HT-29 (cell line): ENCODE measurements around the gene RFC5. TPM values are rescaled to one million over a fixed set of nuclear protein-coding genes. Genes with fewer than 3 reads are reported as not detected.
"Not testable (repeated sequence)": the region's sequence is repeated elsewhere in the genome, so short reads cannot be mapped to it uniquely, and the experiment has no call there.

Experiments used
- DNase-seq: peaks from one replicate; pipeline ENCODE4 v3.0.0-alpha.2; 2015; ENCODE audit warnings: low spot score
- total RNA-seq: library from RNA; depleted of rRNA; stranded (reverse); fragments of >200 nt; shearing (Covaris generic); gene quantifications from 2 replicates; pipeline ENCODE4 v1.2.3, GENCODE V29; 2014; rRNA removed

RFC5 gene, protein sequence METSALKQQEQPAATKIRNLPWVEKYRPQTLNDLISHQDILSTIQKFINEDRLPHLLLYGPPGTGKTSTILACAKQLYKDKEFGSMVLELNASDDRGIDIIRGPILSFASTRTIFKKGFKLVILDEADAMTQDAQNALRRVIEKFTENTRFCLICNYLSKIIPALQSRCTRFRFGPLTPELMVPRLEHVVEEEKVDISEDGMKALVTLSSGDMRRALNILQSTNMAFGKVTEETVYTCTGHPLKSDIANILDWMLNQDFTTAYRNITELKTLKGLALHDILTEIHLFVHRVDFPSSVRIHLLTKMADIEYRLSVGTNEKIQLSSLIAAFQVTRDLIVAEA
- 42.9 and 48.1 TPM in 2 replicates for total RNA-seq

DNA sequence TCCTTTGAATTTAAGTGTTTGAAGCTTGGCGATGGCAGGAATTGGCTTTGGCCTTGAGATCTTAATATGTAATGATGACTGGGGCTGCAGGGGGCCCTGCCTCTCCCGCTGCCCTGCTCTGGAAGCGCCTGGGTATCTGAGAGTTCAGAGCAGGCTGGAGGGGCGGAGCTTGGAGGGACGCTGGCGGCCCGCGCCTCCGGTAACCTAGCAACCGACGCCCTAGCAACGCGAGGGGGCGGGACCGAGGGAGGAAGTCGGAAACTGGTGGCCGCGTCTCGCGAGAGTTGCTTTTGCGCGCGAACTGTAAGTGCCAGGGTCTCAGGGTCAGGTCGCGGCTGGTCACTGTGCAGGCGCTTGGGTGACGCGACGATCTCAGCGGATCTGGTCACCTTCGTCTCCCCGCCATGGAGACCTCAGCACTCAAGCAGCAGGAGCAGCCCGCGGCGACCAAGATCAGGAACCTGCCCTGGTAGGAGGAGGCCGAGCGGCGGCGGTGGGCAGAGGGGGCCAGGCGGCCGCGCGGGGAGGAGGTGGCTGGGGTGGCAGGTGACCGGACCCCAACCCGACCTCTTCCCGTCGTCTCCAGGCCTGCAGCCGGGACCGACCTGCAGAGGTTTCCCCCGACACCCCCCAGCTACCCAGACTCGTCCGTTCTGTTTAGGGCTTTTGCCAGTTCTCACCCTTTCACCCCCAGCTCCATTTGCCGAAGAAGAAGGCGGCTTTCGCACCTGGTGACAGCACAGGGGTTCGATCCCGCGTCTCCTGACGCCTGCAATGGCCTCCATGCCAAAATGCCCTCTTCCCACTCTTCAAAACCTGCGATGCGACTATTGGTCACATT, at the start of gene RFC5:
Gene RFC5 (plus strand): TSS at position 280 of the 841 bp plus-strand sequence. CDS start 125 bp downstream, at position 405.
- peak; percentile 98 for DNase-seq

DNA sequence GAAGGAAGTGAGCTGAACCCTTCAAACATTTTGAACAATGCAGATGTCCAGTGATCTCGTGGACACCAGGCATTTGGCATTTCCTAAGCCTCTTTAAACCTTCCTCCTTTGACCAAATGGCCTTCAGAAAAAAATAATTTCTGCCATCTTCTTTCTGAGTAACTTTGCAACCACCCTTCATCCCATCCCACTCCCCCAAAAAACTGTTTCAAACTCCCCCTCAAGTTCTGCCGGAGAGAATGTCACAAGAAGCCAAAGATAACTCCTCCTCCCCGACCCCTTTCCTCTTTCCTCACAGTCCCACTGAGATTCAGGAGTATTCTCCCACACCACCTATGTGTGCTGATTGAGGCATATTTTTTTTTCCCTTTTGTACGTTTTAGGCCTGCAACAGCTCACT, 49.5 kb upstream of the RFC5 start:
- DNase-seq: no peak

DNA sequence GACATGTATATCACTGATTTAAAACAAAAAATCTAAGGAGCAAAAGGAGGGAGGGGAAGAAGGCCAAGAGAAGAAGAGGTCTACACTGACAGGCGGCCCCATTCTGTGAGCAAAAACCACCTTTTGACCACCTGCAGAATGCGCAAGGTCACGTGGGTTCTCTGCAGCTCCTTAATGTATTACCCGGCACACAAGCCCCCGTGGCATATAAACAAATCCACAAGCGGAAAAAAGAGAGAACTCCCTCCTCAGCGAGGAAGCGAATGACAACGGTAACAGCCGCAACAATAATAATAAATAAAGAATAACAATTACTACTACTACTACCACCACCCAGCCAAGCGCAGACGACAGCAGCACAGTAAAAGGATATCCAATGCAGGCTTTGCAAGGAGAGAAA, 49.0 kb upstream of the RFC5 start:
- DNase-seq: no peak

DNA sequence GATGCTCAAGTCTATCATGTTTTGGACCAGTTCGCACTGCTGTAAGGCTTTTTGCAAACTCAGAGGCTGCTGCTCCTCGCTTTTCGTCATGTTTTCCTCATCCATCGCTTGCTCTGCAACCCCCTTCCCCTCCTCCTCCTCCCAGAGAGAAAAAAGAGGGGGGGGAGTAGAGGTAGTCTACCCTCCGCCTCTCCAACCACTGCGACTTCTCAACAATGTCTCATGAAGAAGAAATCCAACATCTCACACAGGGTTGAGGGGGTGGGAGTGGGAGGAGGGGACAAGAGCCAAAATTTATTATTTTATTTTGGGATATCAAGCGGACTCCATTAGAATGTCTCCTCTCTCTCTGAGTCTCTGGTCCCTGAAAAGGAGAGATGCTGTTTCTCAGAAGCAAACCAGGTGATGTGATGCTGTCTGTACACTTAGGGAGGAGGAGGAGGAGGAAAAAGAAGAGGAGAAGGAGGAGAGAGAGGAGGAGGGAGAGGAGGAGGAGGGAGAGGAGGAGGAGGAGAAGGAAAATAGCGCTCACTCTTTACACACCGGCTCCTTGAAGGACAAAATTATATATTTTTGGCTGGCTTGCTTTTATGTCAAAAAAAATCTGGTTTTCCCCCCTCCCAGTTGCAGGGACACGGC, 48.2 kb upstream of the RFC5 start:
- no peak for DNase-seq

DNA sequence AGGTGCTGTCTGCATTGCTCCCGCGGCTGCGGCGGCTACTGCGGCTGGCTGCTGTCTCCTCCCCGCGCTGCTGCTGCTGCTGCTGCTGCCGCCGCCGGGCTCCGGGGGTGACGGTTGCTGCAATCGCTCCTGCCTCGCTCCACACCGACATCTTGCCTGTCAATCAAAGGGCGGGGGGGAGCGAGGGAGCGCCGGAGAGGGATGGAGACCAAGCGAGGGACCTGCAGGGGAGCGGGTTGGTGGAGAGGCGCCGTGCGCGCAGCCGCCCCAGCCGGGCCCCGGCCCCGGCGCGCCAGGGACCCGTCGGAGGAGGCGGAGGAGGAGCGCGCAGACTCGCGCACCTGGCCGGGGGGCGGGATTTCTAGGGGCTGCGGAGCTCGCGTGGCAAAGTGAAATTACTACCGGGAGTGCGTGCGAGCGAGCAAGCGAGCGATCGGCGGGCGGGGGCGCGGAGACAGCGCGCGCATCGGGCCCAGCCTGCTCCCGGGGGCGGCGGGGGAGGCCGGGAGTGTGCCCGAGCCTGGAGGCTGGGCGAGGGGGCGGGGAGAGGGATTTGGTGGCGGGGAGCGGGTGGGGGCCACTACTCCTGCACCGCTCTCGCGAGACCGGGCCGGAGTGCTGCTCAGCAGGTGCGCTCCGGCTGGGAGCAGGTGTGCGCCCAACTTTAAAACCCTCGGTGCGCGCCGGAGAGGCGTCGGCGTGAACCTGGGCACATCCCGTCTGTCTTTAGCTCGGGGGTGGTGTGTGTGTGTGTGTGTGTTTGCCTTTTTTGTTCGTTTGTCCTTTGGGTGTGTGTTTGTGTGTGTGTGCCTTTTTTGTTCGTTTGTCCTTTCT, 47.5 kb upstream of the RFC5 start, which contains the start of gene KSR2:
Gene KSR2 (minus strand): TSS at position 165 of the 834 bp plus-strand sequence. CDS start 735 bp downstream, outside the sequence.
- DNase-seq: peak; percentile 84

DNA sequence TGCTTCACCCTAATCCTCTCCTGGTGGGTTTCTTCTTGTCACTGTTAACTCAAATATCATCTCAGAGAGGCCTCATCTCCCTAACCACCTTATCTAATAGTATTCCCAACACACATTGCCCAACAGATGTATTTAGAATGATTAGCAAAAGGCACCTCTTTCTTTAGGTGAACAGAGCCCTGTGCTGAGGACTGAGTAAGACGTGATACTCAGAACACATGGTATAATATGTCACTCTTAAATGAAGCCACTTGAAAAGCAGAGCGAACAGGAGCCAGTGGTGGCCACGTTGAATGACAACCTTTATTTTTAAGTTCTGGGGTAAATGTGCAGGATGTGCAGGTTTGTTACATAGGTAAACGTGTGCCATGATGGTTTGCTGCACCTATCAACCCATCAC, 46.2 kb upstream of the RFC5 start:
- peak; percentile 10 for DNase-seq

DNA sequence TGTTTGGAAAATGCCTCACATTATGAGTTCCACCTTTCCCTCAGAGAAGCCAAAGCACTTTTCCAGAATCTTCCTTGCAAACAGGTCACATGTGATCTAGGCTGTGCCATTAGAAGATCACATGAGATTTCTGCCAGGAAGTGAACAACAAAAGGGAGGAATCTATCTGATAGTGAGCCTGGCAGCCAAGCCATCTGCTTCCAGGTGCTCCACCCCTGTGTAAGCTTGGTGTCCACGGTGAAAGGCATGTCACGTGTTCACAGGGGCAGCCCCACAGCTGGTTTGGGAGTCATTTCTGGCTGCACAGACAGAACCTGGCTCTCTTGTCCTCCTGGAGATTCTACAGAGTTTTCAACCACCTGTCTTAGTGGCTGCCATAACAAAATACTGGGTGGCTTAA, 44.2 kb upstream of the RFC5 start:
- peak; percentile 52 for DNase-seq

DNA sequence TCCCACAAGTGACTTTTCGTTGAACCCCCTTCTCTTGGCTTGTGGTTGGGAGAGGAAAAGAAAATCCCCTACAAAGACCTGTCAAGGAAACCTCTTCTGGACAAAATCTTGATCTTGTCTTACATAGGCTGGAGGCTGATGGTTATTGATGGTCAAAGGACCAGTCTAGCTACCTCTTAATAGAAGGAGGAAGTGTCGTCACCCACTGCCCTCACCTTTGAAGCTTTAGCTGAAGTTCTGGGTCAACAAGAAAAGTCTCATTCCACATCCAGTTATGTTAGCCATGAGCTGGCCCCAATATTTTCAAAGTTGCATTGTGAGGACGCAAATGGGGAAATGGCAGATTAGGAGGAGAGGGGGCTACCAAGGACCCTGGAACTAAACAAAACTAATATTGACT, 41.5 kb upstream of the RFC5 start:
- DNase-seq: no peak

DNA sequence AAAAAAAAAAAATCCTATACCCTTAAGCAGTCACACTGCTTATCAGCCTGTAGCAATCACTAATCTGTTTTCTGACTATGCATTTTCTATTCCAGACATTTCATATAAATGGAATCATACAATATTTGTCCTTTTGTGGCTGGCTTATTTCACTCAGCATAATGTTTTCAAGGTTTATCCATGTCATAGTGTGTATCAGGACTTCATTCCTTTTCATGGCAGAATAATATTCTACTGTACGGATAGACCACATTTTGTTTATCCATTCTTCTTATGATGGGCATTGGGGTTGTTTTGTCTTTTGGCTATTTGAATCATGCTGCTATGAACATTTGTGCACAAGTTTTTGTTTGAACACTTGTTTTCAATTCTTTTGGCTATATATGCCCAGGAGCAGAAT, 39.1 kb upstream of the RFC5 start:
- no peak for DNase-seq

DNA sequence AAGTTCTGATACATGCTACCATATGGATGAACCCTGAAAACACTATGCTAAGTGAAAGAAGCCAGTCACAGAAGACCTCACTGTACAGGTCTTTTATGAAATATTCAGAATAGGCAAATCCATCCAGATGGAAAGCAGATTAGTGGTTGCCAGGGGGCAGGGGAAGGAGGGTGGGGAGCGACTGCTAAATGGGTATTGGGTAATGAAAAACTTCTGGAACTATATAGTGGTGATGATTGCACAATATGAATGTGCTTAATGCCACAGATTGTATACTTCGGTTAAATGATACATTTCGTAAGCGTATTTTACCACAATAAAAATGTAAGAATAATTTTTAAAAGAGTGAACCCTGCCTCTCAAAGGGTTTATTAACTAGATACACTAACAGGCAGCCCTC, 35.9 kb upstream of the RFC5 start:
- DNase-seq: no peak

DNA sequence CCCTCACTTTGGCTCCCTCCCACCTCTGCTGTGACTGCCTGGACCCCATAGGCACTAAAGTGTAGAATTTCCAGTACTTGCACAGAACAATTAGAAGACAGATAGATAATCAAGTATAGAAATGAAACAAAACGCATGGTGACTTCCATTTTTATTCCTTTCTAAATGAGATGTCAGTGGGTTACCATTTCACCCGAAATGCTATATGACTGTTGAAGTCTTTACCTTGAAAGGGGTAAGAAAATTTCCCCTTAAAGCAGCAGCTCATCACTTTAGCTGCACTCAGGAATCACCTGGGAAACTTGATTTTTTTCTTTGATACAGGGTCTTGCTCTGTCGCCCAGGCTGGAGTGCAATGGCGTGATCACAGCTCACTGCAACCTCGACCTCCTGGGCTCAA, 35.2 kb upstream of the RFC5 start:
- DNase-seq: no peak

DNA sequence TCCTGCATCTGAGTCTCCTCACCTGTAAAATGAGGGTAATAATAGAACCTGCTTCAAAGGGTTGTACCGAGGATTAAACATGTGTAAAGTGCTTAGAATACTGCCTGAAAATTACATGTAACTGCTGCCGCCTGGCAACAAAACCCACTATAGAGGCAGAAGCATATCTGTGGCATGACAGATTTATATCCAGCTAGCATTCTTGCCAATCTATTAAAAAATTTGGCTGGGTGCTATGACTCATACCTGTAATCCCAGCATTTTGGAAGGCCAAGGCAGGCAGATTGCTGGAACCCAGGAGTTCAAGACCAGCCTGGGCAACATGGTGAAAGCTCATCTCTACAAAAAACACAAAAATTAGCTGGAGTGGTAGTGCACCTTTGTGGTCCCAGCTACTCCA, 31.3 kb upstream of the RFC5 start:
- DNase-seq: no peak

DNA sequence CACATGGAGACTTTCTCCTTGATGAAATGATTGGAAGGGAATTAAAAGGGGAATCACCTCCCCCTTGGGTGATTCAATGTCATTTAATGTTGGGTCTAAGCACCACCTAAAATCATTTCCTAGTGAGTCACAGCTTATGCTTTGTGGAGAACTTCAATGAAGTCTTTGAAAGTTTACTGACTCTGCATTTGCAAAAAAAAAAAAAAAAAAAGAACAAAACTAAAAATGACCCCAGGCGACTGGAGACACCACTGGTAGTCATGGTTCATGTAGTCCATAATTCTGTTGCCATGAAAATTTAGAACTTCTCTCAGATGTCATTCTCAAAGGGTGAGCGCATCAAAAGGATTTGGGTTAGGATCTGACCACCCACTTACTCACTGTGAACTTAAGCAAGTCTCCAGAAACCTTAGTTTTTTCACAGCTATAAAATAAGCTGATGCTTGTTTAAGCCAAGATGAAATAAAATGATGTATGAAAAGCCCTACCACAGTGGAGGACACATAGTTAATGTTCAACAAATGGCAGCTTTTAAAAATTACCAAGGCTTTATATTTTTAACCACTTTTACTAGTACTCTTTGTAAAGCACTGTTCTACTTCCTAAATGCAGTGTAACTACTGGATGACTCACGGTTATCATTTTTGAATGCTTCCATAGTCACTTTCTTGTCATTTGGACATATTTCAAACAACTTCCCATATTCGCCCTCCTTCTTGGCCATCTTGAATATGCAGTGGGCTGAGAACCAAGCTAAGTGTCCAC, 29.6 kb upstream of the RFC5 start:
- DNase-seq: peak; percentile 42

DNA sequence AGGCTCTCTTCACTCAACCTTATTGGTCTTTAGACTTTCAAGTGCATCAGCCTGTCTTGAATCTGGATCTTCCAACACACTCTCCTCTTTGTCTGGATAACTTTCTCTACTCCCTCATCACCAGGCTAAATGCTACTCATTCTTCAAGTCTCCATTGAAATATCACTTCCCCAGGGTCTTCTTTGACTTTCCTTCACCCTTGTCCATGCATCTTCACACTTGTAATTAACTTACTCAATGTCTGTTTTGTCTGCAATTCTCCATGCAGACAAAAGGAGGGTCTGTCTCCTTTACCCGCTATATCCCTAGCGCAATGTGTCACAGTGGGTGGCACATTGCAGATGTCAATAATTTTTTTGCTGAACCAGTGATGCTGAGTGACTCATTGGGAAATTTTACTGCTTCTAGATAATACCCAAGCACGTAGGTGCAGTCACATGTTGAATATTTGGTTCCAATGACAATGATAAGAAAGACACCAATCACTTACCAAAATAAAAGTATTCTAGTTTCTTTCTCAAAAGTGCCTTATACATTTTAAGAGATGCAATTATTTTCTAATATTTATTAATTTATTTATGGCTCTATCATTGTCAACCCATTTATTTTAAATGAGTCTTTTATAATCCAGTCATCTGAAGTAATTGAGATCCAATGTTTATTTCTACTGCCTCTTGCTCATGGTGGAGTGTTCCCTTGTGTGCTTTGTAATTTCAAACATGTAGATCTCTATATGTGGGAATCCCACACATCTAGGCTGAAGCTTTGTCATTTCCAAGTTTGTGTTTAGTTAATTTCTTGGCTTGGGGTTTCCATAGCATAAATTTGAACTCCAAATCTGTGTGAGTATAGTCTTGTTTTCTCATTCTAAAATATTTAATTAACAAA, 21.7 kb upstream of the RFC5 start:
- no peak for DNase-seq

DNA sequence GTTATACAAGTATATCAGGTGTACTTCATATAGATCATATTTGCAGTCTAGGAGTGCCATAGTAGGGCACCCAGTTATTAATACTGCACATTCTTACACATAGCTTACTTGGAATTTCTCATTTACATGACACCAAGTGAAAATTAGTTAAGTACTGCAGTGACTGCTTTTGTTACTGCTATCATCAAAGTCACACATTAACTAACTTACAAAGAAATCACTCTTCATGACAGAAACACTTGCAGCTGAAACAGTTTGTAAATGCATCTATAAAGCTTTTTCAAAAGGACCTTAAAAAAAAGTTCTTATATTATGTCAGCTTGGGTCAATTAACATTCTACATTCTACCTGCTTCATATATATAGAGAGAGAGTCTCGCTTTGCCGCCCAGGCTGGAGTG, 17.8 kb upstream of the RFC5 start:
- no peak for DNase-seq

DNA sequence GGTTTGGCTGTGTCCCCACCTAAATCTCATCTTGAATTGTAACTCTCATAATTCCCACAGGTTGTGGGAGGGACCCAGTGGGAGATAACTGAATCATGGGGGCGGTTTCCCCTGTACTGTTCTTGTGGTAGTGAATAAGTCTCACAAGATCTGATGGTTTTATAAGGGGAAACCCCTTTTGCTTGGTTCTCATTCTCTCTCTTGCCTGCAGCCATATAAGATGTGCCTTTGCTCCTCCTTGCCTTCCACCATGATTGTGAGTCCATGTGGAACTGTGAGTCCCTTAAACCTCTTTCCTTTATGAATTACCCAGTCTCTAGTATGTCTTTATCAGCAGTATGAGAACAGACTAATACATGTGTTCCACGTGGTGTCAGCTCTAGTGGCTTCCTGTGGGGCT, 16.7 kb upstream of the RFC5 start:
- not testable (repeated sequence) for DNase-seq

DNA sequence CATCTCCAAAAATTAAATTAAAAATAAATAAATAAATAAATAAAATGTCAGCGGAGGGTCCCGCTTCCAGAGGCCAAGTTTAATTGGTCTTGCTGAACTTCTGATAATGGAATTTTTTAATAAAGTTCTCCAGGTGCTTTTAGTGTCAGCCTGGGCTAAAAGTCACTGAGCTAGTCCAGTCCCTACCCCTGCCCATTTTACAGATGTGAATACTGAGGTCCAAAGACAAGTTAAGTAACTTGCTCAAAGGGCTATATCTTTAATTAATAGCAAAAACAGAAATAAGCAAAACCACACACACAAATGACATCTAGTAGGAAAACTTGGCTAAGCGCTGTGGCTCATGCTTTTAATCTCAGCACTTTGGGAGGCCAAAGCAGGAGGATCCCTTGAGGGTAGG, 5.6 kb upstream of the RFC5 start:
- no peak for DNase-seq

DNA sequence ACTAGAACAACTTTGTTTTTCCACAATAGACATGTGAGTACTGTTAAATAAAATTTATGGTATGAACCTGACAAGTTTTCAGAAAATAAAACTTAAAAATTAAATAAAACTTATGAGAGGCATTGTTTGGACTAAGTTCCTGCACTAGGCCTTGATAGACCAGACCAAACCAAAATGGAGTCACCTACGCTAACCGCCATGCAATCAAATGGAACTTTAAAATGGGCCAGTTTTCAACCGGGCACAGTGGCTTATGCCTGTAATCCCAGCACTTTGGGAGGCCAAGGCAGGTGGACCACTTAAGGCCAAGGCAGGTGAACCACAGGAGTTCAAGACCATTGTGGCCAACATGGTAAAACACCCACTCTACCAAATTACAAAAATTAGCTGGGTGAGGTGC, 5.1 kb upstream of the RFC5 start:
- DNase-seq: no peak

DNA sequence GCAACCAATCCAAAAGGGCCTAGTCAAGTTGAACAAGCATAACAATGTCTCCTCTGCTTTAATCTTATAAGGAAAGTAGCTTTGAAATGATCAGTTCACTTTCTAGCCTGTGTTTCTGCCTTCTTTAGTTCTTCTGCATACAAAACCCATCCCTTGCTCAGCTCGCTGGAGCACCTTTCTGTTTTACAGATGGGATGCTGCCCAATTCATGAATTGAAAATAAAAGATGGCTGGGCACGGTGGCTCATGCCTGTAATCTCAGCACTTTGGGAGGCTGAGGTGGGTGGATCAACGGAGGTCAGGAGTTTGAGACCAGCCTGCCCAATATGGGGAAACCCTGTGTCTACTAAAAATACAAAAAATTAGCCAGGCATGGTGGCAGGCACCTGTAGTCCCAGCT, 4.5 kb upstream of the RFC5 start:
- no peak for DNase-seq

DNA sequence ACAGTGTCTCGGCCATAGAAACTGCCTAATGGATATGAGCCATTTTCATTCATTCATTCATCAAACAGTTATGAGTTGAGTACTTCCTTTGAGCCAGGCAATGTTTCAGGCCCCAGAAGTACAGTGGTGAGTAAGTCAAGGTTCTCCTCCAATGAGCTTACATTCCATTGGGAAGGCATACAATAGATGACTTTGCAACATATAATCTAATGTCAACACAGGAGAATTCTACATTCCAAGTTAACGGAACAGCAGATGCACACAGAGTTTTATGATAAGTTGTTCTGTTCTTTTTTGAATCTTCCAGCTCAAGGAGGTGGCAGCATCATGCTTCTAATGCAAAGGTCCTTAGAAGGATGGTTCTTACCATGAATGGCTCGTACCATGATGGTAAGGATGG, 3.2 kb upstream of the RFC5 start:
- DNase-seq: no peak
